HG02884 (cell line): ENCODE measurements around the gene AFF3.
"Not testable (repeated sequence)": the region's sequence is repeated elsewhere in the genome, so short reads cannot be mapped to it uniquely, and the experiment has no call there.

Experiments used
- ATAC-seq: cut with Tn5 transposase; IDR thresholded peaks from one replicate; pipeline ENCODE4 v1.9.1; 2021; ENCODE audit warnings: mild to moderate bottlenecking, moderate library complexity; ENCODE audit not compliant: unreplicated experiment

The AFF3 gene

GRCh38 chr2:99689145-99689742 lies 453.1 kb downstream of the AFF3 start:
- ATAC-seq: no peak

GRCh38 chr2:99688699-99689098 lies 453.7 kb downstream of the AFF3 start:
- no peak for ATAC-seq

GRCh38 chr2:99682275-99683060 lies 459.9 kb downstream of the AFF3 start:
- ATAC-seq: no peak

GRCh38 chr2:99680946-99681345 lies 461.4 kb downstream of the AFF3 start:
- no peak for ATAC-seq

- no peak for ATAC-seq
Measured at GRCh38 chr2:99679518-99679917, 462.9 kb downstream of the AFF3 start.

- no peak for ATAC-seq
Measured at GRCh38 chr2:99678625-99679024, 463.8 kb downstream of the AFF3 start.

- no peak for ATAC-seq
Measured at GRCh38 chr2:99677814-99678213, 464.6 kb downstream of the AFF3 start.

- no peak for ATAC-seq
Measured at GRCh38 chr2:99675130-99675661, 467.2 kb downstream of the AFF3 start.

- ATAC-seq: no peak
Measured at GRCh38 chr2:99674090-99674489, 468.3 kb downstream of the AFF3 start.

- no peak for ATAC-seq
Measured at GRCh38 chr2:99672766-99673350, 469.5 kb downstream of the AFF3 start.

- no peak for ATAC-seq
Measured at GRCh38 chr2:99670768-99671734, 471.3 kb downstream of the AFF3 start.

GRCh38 chr2:99666256-99666655 lies 476.1 kb downstream of the AFF3 start:
- no peak for ATAC-seq

GRCh38 chr2:99663641-99664040 lies 478.7 kb downstream of the AFF3 start:
- ATAC-seq: no peak

- no peak for ATAC-seq
Measured at GRCh38 chr2:99662761-99663341, 479.5 kb downstream of the AFF3 start.

- ATAC-seq: not testable (repeated sequence)
Measured at GRCh38 chr2:99661761-99662160, 480.6 kb downstream of the AFF3 start.

GRCh38 chr2:99660616-99661406 lies 481.6 kb downstream of the AFF3 start:
- no peak for ATAC-seq

GRCh38 chr2:99659874-99660273 lies 482.5 kb downstream of the AFF3 start:
- ATAC-seq: no peak

GRCh38 chr2:99657691-99658258 lies 484.6 kb downstream of the AFF3 start:
- ATAC-seq: no peak

- no peak for ATAC-seq
Measured at GRCh38 chr2:99656994-99657393, 485.4 kb downstream of the AFF3 start.
